IMR-90 (cell line): ENCODE results near the gene ATXN10. TPM values are rescaled to one million over a fixed set of nuclear protein-coding genes. Genes with fewer than 3 reads are reported as not detected.

Experiments used
- ATAC-seq: fragments of 200-7000 bp; cut with Tn5 transposase; 2 replicates; pipeline ENCODE4 v1.9.1; 2020; ENCODE audit warnings: low read depth, mild to moderate bottlenecking, moderate library complexity
- BruUV-seq: library from RNA; stranded (reverse); fragments of 400-500 nt; replicated peaks from 2 replicates; lab custom pipeline; 2021; lab: Mats Ljungman, UMichigan
- CTCF ChIA-PET: fragments of 300-600 bp; formaldehyde crosslinking; extraction: SDS; loops from one replicate; lab custom pipeline; 2021; ENCODE audit warnings: antibody characterized with exemption; lab: Yijun Ruan, JAX
- POLR2A ChIA-PET: fragments of 300-600 bp; sonication (Branson Sonifier 250); formaldehyde crosslinking; loops from one replicate; lab custom pipeline; 2022; ENCODE audit warnings: antibody characterized with exemption; ENCODE audit not compliant: unreplicated experiment; lab: Charles Lee
- DNase-seq: peaks from one replicate; pipeline ENCODE4 v3.0.0; 2013
- H2AFZ ChIP-seq: replicated peaks from 2 replicates; pipeline ENCODE3; 2013; ENCODE audit warnings: low read length, mild to moderate bottlenecking; ENCODE audit not compliant: poor library complexity
- H2AK5ac ChIP-seq: 2 replicates; pipeline ENCODE4 v1.6.1; 2013; ENCODE audit warnings: low read depth, low read length, inconsistent platforms
- H2AK9ac ChIP-seq: replicated peaks from 2 replicates; pipeline ENCODE3; 2013; ENCODE audit warnings: mild to moderate bottlenecking, low read depth, low read length, moderate library complexity; ENCODE audit not compliant: poor library complexity
- H2BK120ac ChIP-seq: 2 replicates; pipeline ENCODE4 v1.6.1; 2013; ENCODE audit warnings: low read depth, low read length, inconsistent platforms
- H2BK15ac ChIP-seq: 3 replicates; pipeline ENCODE4 v1.6.1; 2013; ENCODE audit warnings: low read depth, low read length, inconsistent platforms
- H2BK20ac ChIP-seq: 2 replicates; pipeline ENCODE4 v1.6.1; 2013; ENCODE audit warnings: low read depth, mild to moderate bottlenecking, inconsistent platforms, low read length, moderate library complexity
- H2BK5ac ChIP-seq: 2 replicates; pipeline ENCODE4 v1.6.1; 2013; ENCODE audit warnings: mild to moderate bottlenecking, low read depth, low read length, inconsistent platforms; ENCODE audit not compliant: poor library complexity, severe bottlenecking
- H3K14ac ChIP-seq: replicated peaks from 2 replicates; pipeline ENCODE4 v1.6.1; 2013; ENCODE audit warnings: low read depth, low read length, inconsistent platforms
- H3K18ac ChIP-seq: 2 replicates; pipeline ENCODE4 v1.6.1; 2013; ENCODE audit warnings: low read depth, low read length, control low read depth
- H3K23ac ChIP-seq: 2 replicates; pipeline ENCODE4 v1.6.1; 2013; ENCODE audit warnings: low read depth, low read length, inconsistent platforms
- H3K27ac ChIP-seq: 2 replicates; pipeline ENCODE4 v1.5.1; 2013; ENCODE audit warnings: mild to moderate bottlenecking, control low read depth, low read length; ENCODE audit not compliant: insufficient read depth
- H3K27me3 ChIP-seq: 2 replicates; pipeline ENCODE4 v1.6.1; 2013; ENCODE audit warnings: low read length; ENCODE audit not compliant: control insufficient read depth, insufficient read depth
- H3K36me3 ChIP-seq: 2 replicates; pipeline ENCODE4 v1.6.1; 2013; ENCODE audit warnings: low read length, mixed read lengths; ENCODE audit not compliant: control insufficient read depth, insufficient read depth
- H3K4ac ChIP-seq: 2 replicates; pipeline ENCODE4 v1.6.1; 2013; ENCODE audit warnings: low read depth, low read length, inconsistent platforms
- H3K4me1 ChIP-seq: 2 replicates; pipeline ENCODE4 v1.6.1; 2013; ENCODE audit warnings: low read length, mixed read lengths; ENCODE audit not compliant: control insufficient read depth, insufficient read depth
- H3K4me2 ChIP-seq: 2 replicates; pipeline ENCODE4 v1.6.1; 2013; ENCODE audit warnings: low read depth, mild to moderate bottlenecking, control low read depth, low read length, moderate library complexity
- H3K4me3 ChIP-seq: 2 replicates; pipeline ENCODE4 v1.5.1; 2013; ENCODE audit warnings: low read depth, mild to moderate bottlenecking, control low read depth, low read length, moderate library complexity; ENCODE audit not compliant: insufficient read depth
- H3K56ac ChIP-seq: 2 replicates; pipeline ENCODE4 v1.6.1; 2013; ENCODE audit warnings: low read length, inconsistent platforms; ENCODE audit not compliant: insufficient read depth; ENCODE audit errors: extremely low read depth
- H3K79me1 ChIP-seq, 2 experiments: 2 replicates each; pipeline ENCODE4 v1.6.1; 2013; ENCODE audit warnings: low read length in 2 of 2, inconsistent platforms in 1 of 2, low read depth in 1 of 2
- H3K9ac ChIP-seq: 2 replicates; pipeline ENCODE4 v1.6.1; 2013; ENCODE audit warnings: low read depth, low read length, control low read depth
- H3K9me1 ChIP-seq: 2 replicates; pipeline ENCODE4 v1.6.1; 2013; ENCODE audit warnings: low read length, inconsistent platforms; ENCODE audit not compliant: insufficient read depth
- H3K9me3 ChIP-seq: 2 replicates; pipeline ENCODE4 v1.6.1; 2013; ENCODE audit warnings: low read length; ENCODE audit not compliant: control insufficient read depth, insufficient read depth
- H4K20me1 ChIP-seq: 2 replicates; pipeline ENCODE4 v1.6.1; 2013; ENCODE audit warnings: low read length, inconsistent platforms; ENCODE audit not compliant: insufficient read depth
- H4K5ac ChIP-seq: 2 replicates; pipeline ENCODE4 v1.6.1; 2013; ENCODE audit warnings: mild to moderate bottlenecking, low read depth, low read length, control low read depth
- H4K8ac ChIP-seq, 2 experiments: 2 replicates each; pipeline ENCODE4 v1.6.1; 2013; ENCODE audit warnings: low read depth in 2 of 2, low read length in 2 of 2, control low read depth in 1 of 2, inconsistent platforms in 1 of 2
- H4K91ac ChIP-seq: 2 replicates; pipeline ENCODE4 v1.6.1; 2013; ENCODE audit warnings: low read depth, low read length, inconsistent platforms; ENCODE audit not compliant: insufficient read depth
- BHLHE40 ChIP-seq: fragments of 150-350 bp; IDR thresholded peaks from 2 replicates; pipeline ENCODE4 v1.6.1; 2016; ENCODE audit warnings: mild to moderate bottlenecking, low read depth, low read length
- CHD1 ChIP-seq: IDR thresholded peaks from 2 replicates; pipeline ENCODE4 v1.6.1; 2012; ENCODE audit warnings: low read depth, low read length, improper control_type of control experiment
- MAFK ChIP-seq: IDR thresholded peaks from 2 replicates; pipeline ENCODE4 v1.6.1; 2012; ENCODE audit warnings: low read depth, low read length, improper control_type of control experiment
- RAD21 ChIP-seq: IDR thresholded peaks from 2 replicates; pipeline ENCODE4 v1.6.1; 2012; ENCODE audit warnings: low read length, improper control_type of control experiment
- WGBS, 2 experiments: methylation state at CpG; one replicate each; pipeline versions ENCODE4 v1.1.5 to v1.1.7; 2013; ENCODE audit warnings: missing lambda C conversion rate in 2 of 2; ENCODE audit not compliant: insufficient read length in 1 of 2; ENCODE audit errors: extremely low coverage in 2 of 2; 5-methylcytosine and 5-hydroxymethylcytosine counted together
- dilution Hi-C: fragments of 300-500 bp; cut with HindIII; formaldehyde crosslinking; loops from one replicate; pipeline ENCODE4 v1.14.3; 2018; ENCODE audit warnings: low sequenced_read_pairs; ENCODE audit not compliant: unreplicated experiment
- in situ Hi-C: fragments of 300-500 bp; cut with MboI; formaldehyde crosslinking; loops from 3 replicates; pipeline ENCODE4 v1.14.3; 2019; ENCODE audit warnings: low sequenced_read_pairs, inconsistent platforms, mixed read lengths
- intact Hi-C: fragments of 100-400 bp; cut with micrococcal nuclease; formaldehyde crosslinking; loops from 2 replicates; pipeline ENCODE4 v1.10.0; 2022
- polyA plus RNA-seq, 3 experiments: library from polyadenylated mRNA; depleted of rRNA; stranded (reverse); fragments of >200 nt; gene quantifications; 2 replicates each; pipeline ENCODE4 v1.2.3, GENCODE V29; 2012; ENCODE audit warnings: low replicate concordance in 1 of 3
- total RNA-seq: library from RNA; depleted of rRNA; stranded (reverse); fragments of >200 nt; gene quantifications from 2 replicates; pipeline ENCODE4 v1.2.3, GENCODE V29; 2012

The ATXN10 gene
- total and polyA plus RNA-seq, 2 of the 4 experiments (the other 2 are of a cell fraction): 116 to 231 TPM

DNA sequence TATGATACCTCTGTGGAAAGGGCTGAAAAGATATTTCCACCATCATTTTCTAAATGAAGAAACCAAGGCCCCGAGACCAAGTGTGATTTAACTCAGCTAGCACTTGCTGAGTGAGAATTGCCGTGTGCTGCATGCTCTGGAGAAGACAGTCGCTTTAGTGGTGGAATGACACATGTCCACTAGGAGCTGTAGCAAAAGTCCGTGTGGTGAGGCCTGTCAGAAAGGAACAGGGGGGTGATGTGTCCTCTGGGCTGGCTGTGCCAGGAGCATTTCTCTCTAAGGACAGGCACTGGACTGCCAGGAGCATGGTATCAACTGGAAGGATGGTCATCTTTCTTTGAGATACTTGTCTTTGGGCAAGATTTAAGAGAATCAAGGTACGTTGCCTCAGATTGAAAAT lies 72.8 kb downstream of the ATXN10 start:
- dilution Hi-C loops: no loop called here
- no CpG with 5 or more reads among the region's 5 CpGs for WGBS, 2 experiments
- DNase-seq (no peak), ATAC-seq (no peak)
- TF ChIP-seq MAFK: no peak
- no peak for TF ChIP-seq BHLHE40
- TF ChIP-seq CHD1: no peak
- TF ChIP-seq RAD21: no peak
- peaks cover 27% of the 10 kb centered on the region for H3K36me3 ChIP-seq
- H2AFZ ChIP-seq: no peak overlapping the region
- no TSS peak for BruUV-seq
- CTCF ChIA-PET: no interaction called here
- no peak overlapping the region for H2BK20ac ChIP-seq
- H3K27ac ChIP-seq: no peak overlapping the region
- no peak overlapping the region for H3K23ac ChIP-seq
- H4K5ac ChIP-seq: no peak overlapping the region
- H3K4ac ChIP-seq: no peak overlapping the region
- no peak overlapping the region for H2BK120ac ChIP-seq
- H3K14ac ChIP-seq: no peak overlapping the region
- H2BK15ac ChIP-seq: no peak overlapping the region
- H3K4me1 ChIP-seq: peaks cover 7% of the 10 kb centered on the region; the same call in 1 of the 2 replicates
- H3K9me3 ChIP-seq: no peaks in the 10 kb centered on the region
- no peak overlapping the region for H3K56ac ChIP-seq
- no peak overlapping the region for H3K4me2 ChIP-seq
- peaks cover 36% of the 10 kb centered on the region for H4K20me1 ChIP-seq
- H4K8ac ChIP-seq: no peak overlapping the region
- in situ Hi-C loops: no loop called here
- no peak overlapping the region for H4K91ac ChIP-seq
- no peaks in the 10 kb centered on the region for H3K27me3 ChIP-seq
- H3K9me1 ChIP-seq: peaks cover 12% of the 10 kb centered on the region; the same call in 1 of the 2 replicates
- H3K79me1 ChIP-seq: peaks cover 54 to 81% of the 10 kb centered on the region in 2 experiments
- no peak overlapping the region for H2BK5ac ChIP-seq
- H2AK5ac ChIP-seq: no peak overlapping the region
- H3K9ac ChIP-seq: no peak overlapping the region
- POLR2A ChIA-PET: no interaction called here
- no peak overlapping the region for H3K4me3 ChIP-seq
- intact Hi-C loops: no loop called here
- no peak overlapping the region for H3K18ac ChIP-seq
- no peak overlapping the region for H2AK9ac ChIP-seq
